ENCODE measurements around the gene SLA2. TPM values are rescaled to one million over a fixed set of nuclear protein-coding genes. Genes with fewer than 3 reads are reported as not detected.

Gene SLA2
- polyA plus RNA-seq, 2 of the 4 experiments (the other 2 are of a cell fraction), result 0.06 TPM; not detected in 1

GRCh38 chr20:36653456-36653855, 7.5 kb upstream of the SLA2 start:
- Histone ChIP-seq H3K9me3 (no peaks in the 10 kb centered on the region), H3K4me3 (no peak overlapping the region), H3K4me2 (no peak overlapping the region), H3K4me1 (no peaks in the 10 kb centered on the region), H3K27ac (no peak overlapping the region)
- TF ChIP-seq ATOH8 (CRISPR knock-in tag; IDR thresholded peaks at IDR 0.05; ENCODE audit: low read depth) (no peak), USF2 (IDR thresholded peaks at IDR 0.05) (no peak)
- ChIA-PET CTCF (interaction anchor here (1.5 kb wide), 1 partner anchor 101 kb away, joined by 5 read pairs; no protein-coding TSS in a partner anchor), POLR2A (no interaction called here)
- no peak for ATAC-seq
- FAIRE-seq, result no peak
- 91% methylated on average over 9 of the region's 9 CpGs for WGBS (ENCODE audit: missing lambda C conversion rate)
- no peak for DNase-seq (ENCODE audit: low read depth in 1 of 2, low spot score in 1 of 2)

GRCh38 chr20:36647196-36648121, 1.5 kb upstream of the SLA2 start:
- POLR2A ChIA-PET, result no interaction called here
- FAIRE-seq (no peak), DNase-seq (ENCODE audit: low read depth in 1 of 2, low spot score in 1 of 2) (no peak), ATAC-seq (no peak)
- H3K4me2 ChIP-seq, result peak overlapping the region; percentile 18; the same call in 1 of the 3 replicates
- TF ChIP-seq MYC (IDR thresholded peaks at IDR 0.05; ENCODE audit: borderline replicate concordance, low read length) (no peak), EHMT2 (IDR thresholded peaks at IDR 0.05; ENCODE audit: low read depth) (no peak), NPAS2 (CRISPR knock-in tag; IDR thresholded peaks at IDR 0.05; ENCODE audit: borderline replicate concordance) (no peak), HOXB5 (CRISPR knock-in tag; IDR thresholded peaks at IDR 0.05) (no peak), JUN (IDR thresholded peaks at IDR 0.05) (no peak), ZNF302 (CRISPR knock-in tag; IDR thresholded peaks at IDR 0.05) (no peak), SMC3 (IDR thresholded peaks at IDR 0.05) (no peak), TP53 (CRISPR knock-in tag; IDR thresholded peaks at IDR 0.05) (no peak), POLR2A (IDR thresholded peaks at IDR 0.05; ENCODE audit: low read length) (no peak), HOXB13 (CRISPR knock-in tag; IDR thresholded peaks at IDR 0.05; ENCODE audit: low read depth) (no peak), REST (IDR thresholded peaks at IDR 0.05) (no peak), FOXS1 (CRISPR knock-in tag; IDR thresholded peaks at IDR 0.05) (no peak), EP300 (IDR thresholded peaks at IDR 0.05) (no peak), CHD4 (IDR thresholded peaks at IDR 0.05; ENCODE audit: borderline replicate concordance) (no peak), POLR2AphosphoS2 (conservative IDR thresholded peaks at IDR 0.05; ENCODE audit: low read length) (no peak), MAX (IDR thresholded peaks at IDR 0.05) (no peak), CHD2 (IDR thresholded peaks at IDR 0.05; ENCODE audit: low read length, partially characterized antibody) (no peak), MAZ (IDR thresholded peaks at IDR 0.05; ENCODE audit: borderline replicate concordance, low read depth, low read length) (no peak), TFCP2L1 (CRISPR knock-in tag; IDR thresholded peaks at IDR 0.05) (no peak), NFE2L2 (conservative IDR thresholded peaks at IDR 0.05; ENCODE audit: low read length) (no peak)
- H3K27ac ChIP-seq, result peak overlapping the region in 1 of 2 experiments; percentile 14; a peak in 1 of 6 replicates
- H3K9me3 ChIP-seq, result no peaks in the 10 kb centered on the region
- CTCF ChIA-PET, result interaction anchor here (0.7 to 1.0 kb wide), 2 partner anchors 39 to 109 kb away, joined by 3 read pairs; no protein-coding TSS in a partner anchor
- WGBS (ENCODE audit: missing lambda C conversion rate), result 59% methylated on average over 8 of the region's 8 CpGs
- peaks cover 19% of the 10 kb centered on the region for H3K4me1 ChIP-seq
- H3K4me3 ChIP-seq, result no peak overlapping the region
